HG03175 (cell line): ENCODE results near the gene ITGAD.
A peak's percentile ranks its signal among the peaks of the same experiment; 100 is the strongest.

Experiments
- ATAC-seq: cut with Tn5 transposase; IDR thresholded peaks from one replicate; pipeline ENCODE4 v1.9.1; 2021; ENCODE audit warnings: mild to moderate bottlenecking, moderate library complexity; ENCODE audit not compliant: unreplicated experiment

The ITGAD gene

GRCh38 chr16:31393056-31393455, at the start of gene ITGAD:
ITGAD (plus strand) TSS chr16:31393335; CDS start chr16:31393361, 26 bp downstream.
- ATAC-seq: no peak

DNA sequence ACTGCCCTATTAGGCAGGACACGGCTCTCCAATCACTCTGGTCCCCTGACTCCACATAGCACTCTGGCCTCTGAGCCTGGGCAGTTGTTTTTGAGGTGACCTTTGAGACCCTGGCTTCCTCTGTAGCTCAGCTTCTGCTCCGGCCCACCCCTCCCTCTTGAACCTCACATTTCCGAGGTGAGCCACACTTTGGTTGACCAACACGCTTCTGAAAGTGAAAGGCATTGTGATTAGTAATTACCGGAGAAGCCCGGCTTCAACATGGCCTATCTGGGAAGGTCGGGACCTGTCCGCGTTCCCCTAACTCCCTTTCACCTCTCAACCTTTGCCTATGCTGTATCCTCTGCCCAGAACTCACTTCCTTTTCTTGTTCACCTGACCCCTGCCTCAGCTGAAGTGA, 48.4 kb upstream of the ITGAD start:
- peak; percentile 94 for ATAC-seq

DNA sequence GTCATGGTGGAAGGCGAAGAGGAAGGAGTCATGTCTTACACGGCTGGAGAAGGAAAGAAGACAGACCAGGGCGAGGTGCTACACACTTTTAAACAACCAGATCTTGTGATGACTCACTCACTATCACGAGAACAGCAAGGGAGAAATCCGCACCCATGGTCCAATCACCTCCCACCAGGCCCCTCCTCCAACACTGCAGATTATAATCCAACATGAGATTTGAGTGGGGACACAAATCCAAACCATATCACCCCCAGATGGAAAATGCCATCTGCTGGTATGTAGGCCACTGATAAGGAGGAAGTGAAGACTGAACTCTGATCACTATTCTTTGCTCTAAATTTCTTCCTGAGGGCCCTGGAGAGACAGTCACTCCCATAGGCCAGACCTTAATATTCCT, 45.7 kb upstream of the ITGAD start:
- no peak for ATAC-seq

DNA sequence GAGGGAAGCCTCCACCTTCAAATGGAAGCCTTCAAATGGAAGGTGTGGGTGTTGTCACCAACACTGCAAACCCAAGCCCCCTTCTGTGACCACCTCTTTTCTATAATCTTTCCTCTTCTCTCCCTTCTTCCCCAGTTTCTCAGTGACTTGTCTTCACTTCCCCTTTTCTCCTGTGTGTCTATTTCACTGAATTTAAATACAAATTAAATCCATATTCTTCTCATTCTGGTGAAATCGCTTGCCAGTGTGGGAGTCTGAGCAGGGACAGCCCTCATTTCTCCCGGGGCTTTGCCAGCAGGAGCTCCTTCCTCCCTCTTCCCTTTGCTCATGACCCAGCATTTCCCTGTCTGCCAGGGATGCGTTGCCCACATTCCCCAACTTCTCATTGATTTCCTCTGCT, 44.6 kb upstream of the ITGAD start:
- ATAC-seq: no peak

DNA sequence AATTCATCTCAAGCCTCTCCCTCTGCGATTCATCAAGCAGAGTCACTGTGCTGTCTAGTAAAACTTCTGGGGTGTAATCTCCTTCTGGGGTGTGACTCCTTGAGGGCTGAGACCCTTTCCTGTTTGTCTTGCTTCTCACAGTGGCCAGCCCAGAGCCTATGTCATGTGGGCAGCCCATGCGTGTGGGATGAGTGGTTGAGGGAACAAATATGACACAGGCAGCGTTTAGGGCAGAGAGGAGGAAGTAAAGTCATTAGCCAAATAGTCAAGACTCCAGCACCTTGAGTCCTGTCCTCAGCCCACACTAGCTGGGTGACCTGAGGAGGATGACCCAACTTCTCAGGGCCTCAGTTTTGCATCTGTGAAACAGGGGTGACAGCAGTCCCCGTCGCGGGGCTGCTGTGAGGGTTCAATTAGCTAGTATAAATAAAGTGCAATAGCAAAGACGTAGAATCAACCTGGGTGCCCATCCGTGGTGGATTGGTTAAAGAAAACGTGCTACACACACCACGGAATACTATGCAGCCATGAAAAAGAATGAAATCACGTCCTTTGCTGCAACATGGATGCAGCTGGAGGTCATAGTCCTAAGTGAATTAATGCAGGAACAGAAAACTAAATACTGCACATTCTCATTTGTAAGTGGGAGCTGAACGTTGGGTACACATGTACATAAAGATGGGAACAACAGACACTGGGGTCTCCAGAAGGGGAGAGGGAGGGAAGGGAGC, 42.7 kb upstream of the ITGAD start:
- no peak for ATAC-seq

GRCh38 chr16:31351246-31351941, 41.7 kb upstream of the ITGAD start:
- ATAC-seq: no peak

DNA sequence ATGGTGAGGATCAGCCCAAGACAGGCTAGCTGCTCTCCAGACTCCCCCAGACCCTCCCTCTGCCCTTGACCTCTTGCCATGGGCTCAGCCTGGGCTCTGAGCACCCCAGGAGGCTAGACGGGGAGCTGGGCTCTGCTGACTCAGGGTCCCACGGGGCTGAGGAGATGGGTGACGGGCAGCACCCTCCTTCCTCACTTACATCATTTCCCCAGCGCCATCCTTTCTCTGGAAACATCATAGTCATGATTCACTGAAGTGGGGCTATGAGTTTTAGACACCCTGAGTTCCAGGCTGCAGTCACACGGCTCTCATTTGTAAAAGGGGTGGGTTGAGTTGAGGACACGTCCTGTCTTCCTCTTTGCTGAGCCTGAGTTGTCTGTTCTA, 41.2 kb upstream of the ITGAD start:
- no peak for ATAC-seq

- ATAC-seq: no peak
These were observed 40.6 kb upstream of the ITGAD start for GRCh38 chr16:31352376-31353115.

DNA sequence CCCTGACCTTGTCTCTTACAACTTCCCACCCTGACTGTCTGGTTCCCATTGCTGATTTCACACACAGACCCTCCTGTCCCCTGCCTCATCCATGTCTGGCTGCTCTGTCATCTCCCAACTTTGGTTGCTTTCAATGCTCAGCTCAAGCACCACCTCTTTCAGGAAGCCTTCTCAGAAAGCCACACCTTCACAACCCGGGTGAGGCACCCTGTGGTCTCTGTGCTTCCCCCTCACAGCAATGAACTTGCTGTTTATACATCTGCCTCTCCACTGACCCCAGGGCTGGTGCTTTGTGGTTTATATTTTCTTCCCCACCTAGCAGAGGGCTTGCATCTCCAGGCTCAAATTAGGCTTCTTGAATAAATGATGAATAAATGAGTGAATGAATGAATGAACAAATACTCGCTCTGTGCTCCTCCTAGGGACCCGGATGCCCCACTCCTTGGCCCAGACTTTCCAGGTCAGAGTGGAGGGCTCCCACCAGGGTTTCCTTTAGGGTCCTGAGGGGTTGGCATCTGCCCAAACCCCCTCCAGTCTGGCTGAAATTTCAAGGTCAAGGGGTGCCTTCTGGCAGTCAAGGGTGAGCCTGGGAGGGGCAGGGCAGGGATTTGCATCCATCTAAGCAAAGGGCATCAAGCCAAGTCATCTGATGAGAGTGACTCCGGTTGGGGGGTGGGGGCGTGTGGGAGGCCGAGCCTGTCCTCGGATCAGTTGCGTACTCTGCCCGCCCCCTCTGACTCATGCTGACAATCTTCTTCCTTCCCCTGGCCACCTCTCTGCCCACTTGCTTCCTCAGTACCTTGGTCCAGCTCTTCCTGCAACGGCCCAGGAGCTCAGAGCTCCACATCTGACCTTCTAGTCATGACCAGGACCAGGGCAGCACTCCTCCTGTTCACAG, 38.5 kb upstream of the ITGAD start, which contains the start of gene ITGAX:
ITGAX (plus strand) TSS at position 783 of the 898 bp plus-strand sequence; CDS start at position 862, 79 bp downstream.
- ATAC-seq: peak; percentile 57

GRCh38 chr16:31355431-31356100, 37.6 kb upstream of the ITGAD start:
- ATAC-seq: no peak

DNA sequence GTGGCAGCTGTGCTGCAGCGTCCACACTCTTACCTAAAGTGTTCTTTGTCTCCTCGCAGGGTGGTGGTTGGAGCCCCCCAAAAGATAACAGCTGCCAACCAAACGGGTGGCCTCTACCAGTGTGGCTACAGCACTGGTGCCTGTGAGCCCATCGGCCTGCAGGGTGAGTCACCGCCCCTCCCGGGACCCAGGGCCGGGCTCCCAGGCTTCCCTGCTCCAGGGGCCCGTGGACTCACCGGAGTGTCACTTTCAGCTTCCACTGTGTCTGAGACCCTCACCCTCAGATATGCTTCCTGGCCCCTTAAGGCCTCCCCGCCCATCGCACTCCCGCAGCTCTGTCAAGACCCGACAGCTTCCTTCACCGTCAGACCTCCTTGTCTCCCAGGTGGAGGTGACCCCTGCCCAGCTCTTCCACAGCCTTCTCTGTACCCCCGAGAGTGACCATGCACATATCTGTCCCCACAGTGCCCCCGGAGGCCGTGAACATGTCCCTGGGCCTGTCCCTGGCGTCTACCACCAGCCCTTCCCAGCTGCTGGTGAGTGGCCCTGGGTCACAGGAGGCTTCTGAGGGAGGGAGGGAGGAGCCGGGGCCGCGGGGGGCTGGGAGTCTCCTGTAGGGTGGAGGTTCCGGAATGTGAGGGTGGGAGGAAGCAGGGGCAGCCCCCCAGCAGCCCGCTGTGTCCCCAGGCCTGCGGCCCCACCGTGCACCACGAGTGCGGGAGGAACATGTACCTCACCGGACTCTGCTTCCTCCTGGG, 36.4 kb upstream of the ITGAD start:
- no peak for ATAC-seq

- ATAC-seq: no peak
These were observed 35.6 kb upstream of the ITGAD start for GRCh38 chr16:31357324-31358109.

DNA sequence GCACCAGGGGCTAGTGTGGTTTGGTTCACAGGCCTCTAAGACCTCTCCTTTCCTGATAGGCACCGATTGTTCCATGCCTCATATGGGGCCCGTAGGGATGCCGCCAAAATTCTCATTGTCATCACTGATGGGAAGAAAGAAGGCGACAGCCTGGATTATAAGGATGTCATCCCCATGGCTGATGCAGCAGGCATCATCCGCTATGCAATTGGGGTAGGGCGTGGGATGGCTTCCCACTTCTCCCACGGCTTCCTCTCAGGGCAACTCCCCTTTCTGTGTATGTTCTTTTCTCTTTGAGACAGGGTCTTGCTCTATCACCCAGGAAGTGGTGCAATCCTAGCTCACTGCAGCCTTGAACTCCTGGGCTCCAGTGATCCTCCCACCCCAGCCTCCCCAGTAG, 32.9 kb upstream of the ITGAD start:
- ATAC-seq: no peak

- no peak for ATAC-seq
These were observed 31.7 kb upstream of the ITGAD start for GRCh38 chr16:31361201-31362110.

DNA sequence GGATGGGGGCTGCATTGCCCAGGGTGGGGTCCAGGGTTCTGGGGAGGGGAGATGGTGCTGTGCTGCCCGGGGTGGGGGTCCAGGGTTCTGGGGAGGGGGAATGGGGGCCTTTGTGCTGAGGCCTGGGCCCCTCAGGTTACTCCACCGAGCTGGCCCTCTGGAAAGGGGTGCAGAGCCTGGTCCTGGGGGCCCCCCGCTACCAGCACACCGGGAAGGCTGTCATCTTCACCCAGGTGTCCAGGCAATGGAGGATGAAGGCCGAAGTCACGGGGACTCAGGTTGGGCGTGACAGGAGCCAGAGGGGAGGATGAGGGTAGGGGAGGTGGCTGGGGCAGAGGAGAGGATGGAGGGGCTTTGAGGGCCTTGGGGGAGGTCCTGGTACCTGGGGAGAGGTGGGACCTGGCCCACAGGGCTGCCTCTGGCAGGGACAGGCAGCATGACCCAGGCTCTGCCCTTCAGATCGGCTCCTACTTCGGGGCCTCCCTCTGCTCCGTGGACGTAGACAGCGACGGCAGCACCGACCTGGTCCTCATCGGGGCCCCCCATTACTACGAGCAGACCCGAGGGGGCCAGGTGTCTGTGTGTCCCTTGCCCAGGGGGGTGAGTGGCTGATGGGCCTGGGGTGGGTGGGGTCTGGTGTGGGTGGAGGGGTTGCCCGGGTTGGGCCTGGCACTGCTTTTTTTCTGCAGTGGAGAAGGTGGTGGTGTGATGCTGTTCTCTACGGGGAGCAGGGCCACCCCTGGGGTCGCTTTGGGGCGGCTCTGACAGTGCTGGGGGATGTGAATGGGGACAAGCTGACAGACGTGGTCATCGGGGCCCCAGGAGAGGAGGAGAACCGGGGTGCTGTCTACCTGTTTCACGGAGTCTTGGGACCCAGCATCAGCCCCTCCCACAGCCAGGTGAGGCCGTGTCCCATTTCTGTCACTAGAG, 30.4 kb upstream of the ITGAD start:
- no peak for ATAC-seq

DNA sequence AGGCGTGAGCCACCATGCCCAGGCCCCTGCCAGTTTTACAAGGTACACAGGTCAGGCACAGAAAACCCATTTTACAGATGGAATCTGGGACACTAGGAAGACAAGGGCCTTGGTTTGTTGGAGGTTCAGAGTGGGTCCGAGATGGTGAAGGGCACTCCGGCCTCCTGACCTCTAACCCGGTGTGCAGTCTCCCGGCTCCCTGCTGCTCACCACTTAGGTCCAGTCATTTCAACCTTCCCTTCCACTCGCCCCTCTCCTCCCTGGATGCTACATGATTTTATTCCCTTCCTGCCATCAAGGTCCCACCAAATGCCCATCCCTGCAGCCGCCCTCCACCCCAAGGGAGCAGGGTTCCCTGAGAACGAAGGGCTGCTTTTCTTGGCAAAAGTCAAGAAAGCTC, 29.4 kb upstream of the ITGAD start:
- ATAC-seq: no peak

GRCh38 chr16:31364421-31364820, 28.7 kb upstream of the ITGAD start:
- no peak for ATAC-seq
